H9 (cell line): ENCODE measurements around the gene DOCK2. TPM values are rescaled to one million over a fixed set of nuclear protein-coding genes. Genes with fewer than 3 reads are reported as not detected.

ENCODE experiments used
- DNase-seq: peaks from one replicate; pipeline ENCODE4 v3.0.0-alpha.2; 2017
- H2AFZ ChIP-seq: one replicate; pipeline ENCODE4 v1.6.1; 2013; ENCODE audit warnings: mild to moderate bottlenecking, low read length, control low read depth, moderate library complexity
- H2AK5ac ChIP-seq: 2 replicates; pipeline ENCODE4 v1.6.1; 2013; ENCODE audit warnings: low read length, control low read depth, mixed read lengths; ENCODE audit not compliant: insufficient read length
- H2BK120ac ChIP-seq: one replicate; pipeline ENCODE4 v1.6.1; 2013; ENCODE audit warnings: low read depth, mild to moderate bottlenecking, low read length, control low read depth, inconsistent platforms; ENCODE audit not compliant: poor library complexity, severe bottlenecking
- H2BK12ac ChIP-seq: 2 replicates; pipeline ENCODE4 v1.6.1; 2013; ENCODE audit warnings: low read length, control low read depth, mixed read lengths, low read depth; ENCODE audit not compliant: insufficient read length
- H2BK15ac ChIP-seq: 2 replicates; pipeline ENCODE4 v1.6.1; 2013; ENCODE audit warnings: low read depth, low read length, control low read depth
- H2BK20ac ChIP-seq: one replicate; pipeline ENCODE4 v1.6.1; 2013; ENCODE audit warnings: low read depth, mild to moderate bottlenecking, low read length, control low read depth, inconsistent platforms; ENCODE audit not compliant: poor library complexity, severe bottlenecking
- H2BK5ac ChIP-seq: 2 replicates; pipeline ENCODE4 v1.6.1; 2013; ENCODE audit warnings: low read length, control low read depth, mixed read lengths; ENCODE audit not compliant: insufficient read length
- H3K14ac ChIP-seq: 2 replicates; pipeline ENCODE4 v1.6.1; 2013; ENCODE audit warnings: low read length, control low read depth; ENCODE audit not compliant: insufficient read depth
- H3K18ac ChIP-seq: 2 replicates; pipeline ENCODE4 v1.6.1; 2013; ENCODE audit warnings: low read depth, mild to moderate bottlenecking, mixed read lengths, low read length, control low read depth; ENCODE audit not compliant: insufficient read length
- H3K23ac ChIP-seq: 2 replicates; pipeline ENCODE4 v1.6.1; 2013; ENCODE audit warnings: low read length, control low read depth, mixed read lengths, low read depth; ENCODE audit not compliant: insufficient read length
- H3K23me2 ChIP-seq: 2 replicates; pipeline ENCODE4 v1.6.1; 2013; ENCODE audit warnings: low read depth, mild to moderate bottlenecking, mixed read lengths, low read length, control low read depth; ENCODE audit not compliant: insufficient read length, poor library complexity, severe bottlenecking
- H3K27ac ChIP-seq: 2 replicates; pipeline ENCODE4 v1.5.1; 2013; ENCODE audit warnings: low read length, control low read depth, mixed read lengths, low read depth; ENCODE audit not compliant: insufficient read length
- H3K27me3 ChIP-seq: 2 replicates; pipeline ENCODE4 v1.6.1; 2013; ENCODE audit warnings: low read length, control low read depth, inconsistent platforms; ENCODE audit not compliant: insufficient read depth
- H3K4ac ChIP-seq: 2 replicates; pipeline ENCODE4 v1.6.1; 2013; ENCODE audit warnings: low read depth, mild to moderate bottlenecking, control low read depth, inconsistent platforms, low read length, moderate library complexity
- H3K4me1 ChIP-seq: 2 replicates; pipeline ENCODE4 v1.6.1; 2013; ENCODE audit warnings: low read length, control low read depth, inconsistent platforms; ENCODE audit not compliant: insufficient read depth
- H3K4me2 ChIP-seq: 2 replicates; pipeline ENCODE4 v1.6.1; 2013; ENCODE audit warnings: low read length, control low read depth, mixed read lengths; ENCODE audit not compliant: insufficient read length, insufficient read depth
- H3K56ac ChIP-seq: 2 replicates; pipeline ENCODE4 v1.6.1; 2013; ENCODE audit warnings: low read depth, mild to moderate bottlenecking, mixed read lengths, low read length, control low read depth; ENCODE audit not compliant: insufficient read length
- H3K79me1 ChIP-seq: 2 replicates; pipeline ENCODE4 v1.6.1; 2013; ENCODE audit warnings: low read depth, mild to moderate bottlenecking, moderate library complexity, low read length, control low read depth, inconsistent platforms; ENCODE audit not compliant: insufficient read depth, poor library complexity, severe bottlenecking
- H3K79me2 ChIP-seq: 2 replicates; pipeline ENCODE4 v1.6.1; 2013; ENCODE audit warnings: low read length, control low read depth, inconsistent platforms; ENCODE audit not compliant: insufficient read depth
- H3K9ac ChIP-seq: 2 replicates; pipeline ENCODE4 v1.6.1; 2013; ENCODE audit warnings: low read length, control low read depth, mixed read lengths; ENCODE audit not compliant: insufficient read length; ENCODE audit errors: extremely low read depth
- H3K9me3 ChIP-seq: one replicate; pipeline ENCODE4 v1.6.1; 2013; ENCODE audit warnings: low read depth, low read length, inconsistent platforms; ENCODE audit not compliant: control insufficient read depth
- H3T11ph ChIP-seq: one replicate; pipeline ENCODE4 v1.6.1; 2013; ENCODE audit warnings: mild to moderate bottlenecking, low read length, control low read depth, inconsistent platforms
- H4K20me1 ChIP-seq: one replicate; pipeline ENCODE4 v1.6.1; 2013; ENCODE audit not compliant: control insufficient read depth, insufficient read length, insufficient read depth
- H4K5ac ChIP-seq: 2 replicates; pipeline ENCODE4 v1.6.1; 2013; ENCODE audit warnings: low read depth, mild to moderate bottlenecking, mixed read lengths, low read length, control low read depth; ENCODE audit not compliant: insufficient read length
- H4K8ac ChIP-seq: replicated peaks from 2 replicates; pipeline ENCODE4 v1.6.1; 2013; ENCODE audit warnings: low read length, control low read depth, mixed read lengths, low read depth; ENCODE audit not compliant: insufficient read length
- H4K91ac ChIP-seq: 2 replicates; pipeline ENCODE4 v1.6.1; 2013; ENCODE audit warnings: low read depth, mild to moderate bottlenecking, moderate library complexity, mixed read lengths, low read length, control low read depth; ENCODE audit not compliant: insufficient read length
- H3K27ac Mint-ChIP-seq, 3 experiments: 2 replicates in 2 of 3; 3 replicates in 1 of 3; pipeline ENCODE4 v1.8.0; 2020 to 2021; ENCODE audit warnings: mixed read lengths in 3 of 3, mild to moderate bottlenecking in 1 of 3, moderate library complexity in 1 of 3
- H3K27me3 Mint-ChIP-seq: 2 replicates; pipeline ENCODE4 v1.8.0; 2021; ENCODE audit warnings: low read depth, mild to moderate bottlenecking, moderate library complexity, mixed read lengths
- H3K36me3 Mint-ChIP-seq, 3 experiments: 2 replicates in 2 of 3; 3 replicates in 1 of 3; pipeline ENCODE4 v1.8.0; 2020 to 2021; ENCODE audit warnings: low read depth in 3 of 3, mixed read lengths in 3 of 3; ENCODE audit not compliant: insufficient read depth in 1 of 3
- H3K4me1 Mint-ChIP-seq, 2 experiments: 2 replicates each; pipeline ENCODE4 v1.8.0; 2020; ENCODE audit warnings: mixed read lengths in 2 of 2
- H3K4me3 Mint-ChIP-seq, 2 experiments: 2 replicates in 1 of 2; 3 replicates in 1 of 2; pipeline ENCODE4 v1.8.0; 2020 to 2021; ENCODE audit warnings: mild to moderate bottlenecking in 2 of 2, mixed read lengths in 2 of 2, moderate library complexity in 1 of 2
- H3K9me3 Mint-ChIP-seq, 2 experiments: 2 replicates in 1 of 2; 3 replicates in 1 of 2; pipeline ENCODE4 v1.8.0; 2020; ENCODE audit warnings: mild to moderate bottlenecking in 2 of 2, mixed read lengths in 2 of 2, moderate library complexity in 1 of 2
- WGBS: extraction: QIAGEN DNeasy Blood & Tissue Kit; methylation state at CpG from one replicate; pipeline ENCODE4 v1.1.7; 2013; ENCODE audit warnings: missing lambda C conversion rate, low lambda C conversion rate, mixed read lengths; ENCODE audit not compliant: insufficient read length; ENCODE audit errors: extremely low coverage; 5-methylcytosine and 5-hydroxymethylcytosine counted together
- total RNA-seq: library from RNA; stranded (reverse); gene quantifications from 2 replicates; pipeline ENCODE4 v1.2.1, GENCODE V29; 2021
- TF ChIP-seq, protein P1 (sequence below): fragments of 200-600 bp; sonication (generic); conservative IDR thresholded peaks from 3 replicates; pipeline ENCODE4 v1.8.0; 2021; ENCODE audit warnings: antibody characterized with exemption, mild to moderate bottlenecking

Gene DOCK2
- total RNA-seq, 1 experiment from 2014 or later: 7.8 TPM

DNA sequence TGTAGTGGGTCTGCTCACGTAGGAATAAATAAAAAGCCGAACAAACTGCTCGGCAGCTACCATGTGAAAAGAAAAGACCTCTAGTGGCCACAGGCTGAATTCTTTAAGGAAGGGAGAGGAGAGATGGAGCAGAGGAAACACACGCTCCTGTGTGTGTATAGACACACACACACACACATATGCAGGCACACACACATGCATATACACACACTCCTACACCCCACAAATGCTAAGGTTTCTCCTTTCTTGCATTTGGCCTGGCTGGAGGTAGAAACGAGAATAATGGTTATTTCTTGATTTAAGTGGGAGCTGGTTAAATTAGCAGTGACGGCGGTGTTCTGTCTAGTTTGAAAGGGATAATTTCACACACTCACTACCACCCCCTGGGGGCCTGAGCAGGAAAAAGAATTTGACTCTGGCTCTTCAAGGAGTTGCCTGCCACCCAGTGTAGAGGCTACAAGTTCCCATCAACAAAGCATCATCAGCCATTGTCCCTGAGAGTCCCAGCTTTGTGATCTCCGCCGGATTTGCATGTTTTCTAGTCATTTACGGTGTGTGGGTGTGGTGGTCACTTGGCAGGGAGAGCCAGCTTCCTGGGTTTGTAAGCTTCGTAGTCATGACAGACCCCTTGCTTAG, 343.5 kb downstream of the DOCK2 start, which contains the start of gene INSYN2B:
INSYN2B (minus strand) TSS at position 78 of the 636 bp plus-strand sequence. CDS start 96,597 bp downstream, outside the sequence.
- Mint-ChIP-seq H3K36me3 (no peaks in the 10 kb centered on the region), H3K27ac (peak within 1 kb of the TSS; percentile 71 to 93 (median 82); a peak in 6 of 7 replicates), H3K27me3 (peaks cover 33% of the 10 kb centered on the region), H3K4me1 (peaks cover 52 to 54% of the 10 kb centered on the region in 2 experiments), H3K4me3 (peak within 1 kb of the TSS; percentile 55 to 64), H3K9me3 (no peaks in the 10 kb centered on the region)
- Histone ChIP-seq H2BK20ac (no peak within 1 kb of the TSS), H3K79me1 (no peaks in the 10 kb centered on the region), H3T11ph (no peak within 1 kb of the TSS), H3K14ac (no peak within 1 kb of the TSS), H4K20me1 (no peaks in the 10 kb centered on the region), H3K27ac (no peak within 1 kb of the TSS), H3K27me3 (peaks cover 11% of the 10 kb centered on the region; the same call in 1 of the 2 replicates), H3K18ac (no peak within 1 kb of the TSS), H2BK5ac (no peak within 1 kb of the TSS), H2BK12ac (no peak within 1 kb of the TSS), H3K9me3 (no peaks in the 10 kb centered on the region), H3K4ac (no peak within 1 kb of the TSS), H3K56ac (no peak within 1 kb of the TSS), H4K91ac (no peak within 1 kb of the TSS), H4K8ac (no peak within 1 kb of the TSS), H3K4me2 (peak within 1 kb of the TSS; percentile 59), H3K79me2 (no peaks in the 10 kb centered on the region), H2AK5ac (no peak within 1 kb of the TSS), H3K9ac (no peak within 1 kb of the TSS), H2AFZ (no peak within 1 kb of the TSS), H3K4me1 (peaks cover 13% of the 10 kb centered on the region; the same call in 1 of the 2 replicates), H2BK15ac (no peak within 1 kb of the TSS), H3K23me2 (peaks cover 4% of the 10 kb centered on the region), H2BK120ac (no peak within 1 kb of the TSS), H3K23ac (no peak within 1 kb of the TSS), H4K5ac (no peak within 1 kb of the TSS)
- TF ChIP-seq, protein P1, sequence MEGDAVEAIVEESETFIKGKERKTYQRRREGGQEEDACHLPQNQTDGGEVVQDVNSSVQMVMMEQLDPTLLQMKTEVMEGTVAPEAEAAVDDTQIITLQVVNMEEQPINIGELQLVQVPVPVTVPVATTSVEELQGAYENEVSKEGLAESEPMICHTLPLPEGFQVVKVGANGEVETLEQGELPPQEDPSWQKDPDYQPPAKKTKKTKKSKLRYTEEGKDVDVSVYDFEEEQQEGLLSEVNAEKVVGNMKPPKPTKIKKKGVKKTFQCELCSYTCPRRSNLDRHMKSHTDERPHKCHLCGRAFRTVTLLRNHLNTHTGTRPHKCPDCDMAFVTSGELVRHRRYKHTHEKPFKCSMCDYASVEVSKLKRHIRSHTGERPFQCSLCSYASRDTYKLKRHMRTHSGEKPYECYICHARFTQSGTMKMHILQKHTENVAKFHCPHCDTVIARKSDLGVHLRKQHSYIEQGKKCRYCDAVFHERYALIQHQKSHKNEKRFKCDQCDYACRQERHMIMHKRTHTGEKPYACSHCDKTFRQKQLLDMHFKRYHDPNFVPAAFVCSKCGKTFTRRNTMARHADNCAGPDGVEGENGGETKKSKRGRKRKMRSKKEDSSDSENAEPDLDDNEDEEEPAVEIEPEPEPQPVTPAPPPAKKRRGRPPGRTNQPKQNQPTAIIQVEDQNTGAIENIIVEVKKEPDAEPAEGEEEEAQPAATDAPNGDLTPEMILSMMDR: peak; percentile 81
- no CpG with 5 or more reads among the region's 11 CpGs for WGBS
- peak; percentile 92 for DNase-seq
